ENCODE results near the gene KCNMB2. TPM values are rescaled to one million over a fixed set of nuclear protein-coding genes. Genes with fewer than 3 reads are reported as not detected.

KCNMB2 gene
- polyA plus RNA-seq, 3 donors: not detected

DNA sequence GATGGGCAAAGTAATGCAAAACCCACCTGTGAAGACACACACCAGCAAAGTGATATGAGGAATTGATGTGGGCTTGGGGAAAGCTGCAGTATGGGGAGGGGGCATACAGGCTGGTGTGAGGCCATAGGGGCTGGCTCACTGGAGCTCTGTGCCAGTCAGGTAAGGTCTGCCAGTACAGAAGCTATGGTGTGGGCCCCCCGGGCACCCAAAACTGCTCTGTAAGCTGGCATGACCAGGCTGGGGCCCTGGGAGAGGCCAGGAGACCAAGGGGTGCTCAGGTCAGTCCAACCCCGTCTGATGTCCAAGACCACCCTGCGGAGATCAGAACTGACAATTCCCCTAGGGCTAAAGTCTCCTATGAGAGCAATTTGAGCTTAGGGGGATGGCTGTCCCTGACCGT, 163.1 kb downstream of the KCNMB2 start:
- Histone ChIP-seq H2AFZ (ENCODE audit: insufficient read depth, low read depth, low read length, poor library complexity, severe bottlenecking) (no peak overlapping the region), H3K4me2 (replicated peaks; ENCODE audit: extremely low read depth, low read length, poor library complexity, severe bottlenecking) (no peak overlapping the region), H3K4me3 (replicated peaks in 1 of 3; ENCODE audit: low read depth in 2 of 3, low read length in 3 of 3) (no peak overlapping the region), H3K9me3 (replicated peaks in 1 of 2; ENCODE audit: control insufficient read depth in 1 of 2, insufficient read depth in 1 of 2, low read length in 2 of 2) (peaks cover 22 to 23% of the 10 kb centered on the region in 2 donors), H3K27ac (ENCODE audit: low read depth in 1 of 2, low read length in 2 of 2) (no peak overlapping the region), H4K20me1 (ENCODE audit: insufficient read depth, low read length) (no peaks in the 10 kb centered on the region), H3K79me2 (ENCODE audit: insufficient read depth, low read length) (no peaks in the 10 kb centered on the region), H3K9ac (ENCODE audit: insufficient read depth, low read length, poor library complexity, severe bottlenecking) (no peak overlapping the region), H3K27me3 (ENCODE audit: control insufficient read depth in 2 of 2, insufficient read depth in 2 of 2, low read length in 2 of 2) (no peaks in the 10 kb centered on the region), H3K4me1 (ENCODE audit: control insufficient read depth in 1 of 2, insufficient read depth in 2 of 2, low read length in 2 of 2) (no peaks in the 10 kb centered on the region), H3K36me3 (replicated peaks in 1 of 2; ENCODE audit: control insufficient read depth in 1 of 2, insufficient read depth in 2 of 2, low read length in 2 of 2) (no peaks in the 10 kb centered on the region)
- H3K4me1 Mint-ChIP-seq: no peaks in the 10 kb centered on the region
- H3K27ac Mint-ChIP-seq: no peak overlapping the region
- H3K9me3 Mint-ChIP-seq: peaks cover 9 to 31% (median 21%) of the 10 kb centered on the region in 7 donors
- DNase-seq: no peak
- TF ChIP-seq, protein P1, sequence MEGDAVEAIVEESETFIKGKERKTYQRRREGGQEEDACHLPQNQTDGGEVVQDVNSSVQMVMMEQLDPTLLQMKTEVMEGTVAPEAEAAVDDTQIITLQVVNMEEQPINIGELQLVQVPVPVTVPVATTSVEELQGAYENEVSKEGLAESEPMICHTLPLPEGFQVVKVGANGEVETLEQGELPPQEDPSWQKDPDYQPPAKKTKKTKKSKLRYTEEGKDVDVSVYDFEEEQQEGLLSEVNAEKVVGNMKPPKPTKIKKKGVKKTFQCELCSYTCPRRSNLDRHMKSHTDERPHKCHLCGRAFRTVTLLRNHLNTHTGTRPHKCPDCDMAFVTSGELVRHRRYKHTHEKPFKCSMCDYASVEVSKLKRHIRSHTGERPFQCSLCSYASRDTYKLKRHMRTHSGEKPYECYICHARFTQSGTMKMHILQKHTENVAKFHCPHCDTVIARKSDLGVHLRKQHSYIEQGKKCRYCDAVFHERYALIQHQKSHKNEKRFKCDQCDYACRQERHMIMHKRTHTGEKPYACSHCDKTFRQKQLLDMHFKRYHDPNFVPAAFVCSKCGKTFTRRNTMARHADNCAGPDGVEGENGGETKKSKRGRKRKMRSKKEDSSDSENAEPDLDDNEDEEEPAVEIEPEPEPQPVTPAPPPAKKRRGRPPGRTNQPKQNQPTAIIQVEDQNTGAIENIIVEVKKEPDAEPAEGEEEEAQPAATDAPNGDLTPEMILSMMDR (IDR thresholded peaks at IDR 0.05): no peak
- no peak overlapping the region for H3K4me3 Mint-ChIP-seq
- H3K27me3 Mint-ChIP-seq (ENCODE audit: low read depth in 3 of 3): no peaks in the 10 kb centered on the region
- intact Hi-C loops (cut with micrococcal nuclease): no loop called here
- no peaks in the 10 kb centered on the region for H3K36me3 Mint-ChIP-seq
- WGBS (ENCODE audit: insufficient coverage): 89% methylated on average over 3 of the region's 4 CpGs

DNA sequence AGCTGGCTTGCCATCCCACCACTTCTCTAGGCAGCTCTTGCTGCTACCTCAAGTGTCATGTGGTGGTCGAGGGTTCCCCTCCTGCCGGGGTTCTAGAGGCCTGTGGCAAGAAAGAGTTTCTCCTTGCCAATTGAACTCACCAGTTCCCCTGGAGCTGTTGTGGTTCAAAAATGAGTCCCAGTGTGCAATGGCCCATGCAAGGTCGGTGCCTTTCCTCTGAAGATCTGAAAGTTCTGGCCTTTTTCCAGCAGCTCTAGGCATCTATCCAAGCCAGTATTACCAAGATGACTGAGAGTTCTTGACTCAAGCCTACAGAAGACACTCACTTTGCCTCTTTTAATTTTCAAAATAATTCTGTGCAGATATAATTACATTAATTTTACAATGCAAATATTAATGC, 163.6 kb downstream of the KCNMB2 start:
- Mint-ChIP-seq H3K4me3 (no peak overlapping the region), H3K9me3 (peaks cover 9 to 29% (median 18%) of the 10 kb centered on the region in 7 donors), H3K36me3 (no peaks in the 10 kb centered on the region), H3K27ac (no peak overlapping the region), H3K27me3 (ENCODE audit: low read depth in 3 of 3) (no peaks in the 10 kb centered on the region), H3K4me1 (no peaks in the 10 kb centered on the region)
- Histone ChIP-seq H3K4me3 (replicated peaks in 1 of 3; ENCODE audit: low read depth in 2 of 3, low read length in 3 of 3) (no peak overlapping the region), H3K4me2 (replicated peaks; ENCODE audit: extremely low read depth, low read length, poor library complexity, severe bottlenecking) (no peak overlapping the region), H3K79me2 (ENCODE audit: insufficient read depth, low read length) (no peaks in the 10 kb centered on the region), H3K9ac (ENCODE audit: insufficient read depth, low read length, poor library complexity, severe bottlenecking) (no peak overlapping the region), H3K36me3 (replicated peaks in 1 of 2; ENCODE audit: control insufficient read depth in 1 of 2, insufficient read depth in 2 of 2, low read length in 2 of 2) (no peaks in the 10 kb centered on the region), H3K27ac (ENCODE audit: low read depth in 1 of 2, low read length in 2 of 2) (no peak overlapping the region), H3K9me3 (replicated peaks in 1 of 2; ENCODE audit: control insufficient read depth in 1 of 2, insufficient read depth in 1 of 2, low read length in 2 of 2) (peaks cover 18 to 19% of the 10 kb centered on the region in 2 donors), H4K20me1 (ENCODE audit: insufficient read depth, low read length) (no peaks in the 10 kb centered on the region), H3K4me1 (ENCODE audit: control insufficient read depth in 1 of 2, insufficient read depth in 2 of 2, low read length in 2 of 2) (no peaks in the 10 kb centered on the region), H3K27me3 (ENCODE audit: control insufficient read depth in 2 of 2, insufficient read depth in 2 of 2, low read length in 2 of 2) (no peaks in the 10 kb centered on the region), H2AFZ (ENCODE audit: insufficient read depth, low read depth, low read length, poor library complexity, severe bottlenecking) (no peak overlapping the region)
- WGBS (ENCODE audit: insufficient coverage): 75% methylated on average over 2 of the region's 3 CpGs
- DNase-seq: no peak
- TF ChIP-seq, protein P1 (IDR thresholded peaks at IDR 0.05): no peak
- intact Hi-C loops (cut with micrococcal nuclease): no loop called here
